T-helper 1 cell treated with Interleukin-12 subunit alpha and Interleukin-12 subunit beta and Interleukin-4 antibody, amounts not matched to agents 30 ng/mL and 1 ng/mL, for 36 hours (primary cell): ENCODE results near the gene FAH. TPM values are rescaled to one million over a fixed set of nuclear protein-coding genes. Genes with fewer than 3 reads are reported as not detected.

Source experiments
- intact Hi-C: fragments of 100-400 bp; cut with micrococcal nuclease; formaldehyde crosslinking; loops from one replicate; pipeline ENCODE4 v1.15.1; 2024
- total RNA-seq: library from RNA; stranded (reverse); gene quantifications from 2 replicates; pipeline ENCODE4 v1.2.3, GENCODE V29; 2022

FAH gene
- total RNA-seq, 1 donor from 2014 or later = 58.2 TPM

DNA sequence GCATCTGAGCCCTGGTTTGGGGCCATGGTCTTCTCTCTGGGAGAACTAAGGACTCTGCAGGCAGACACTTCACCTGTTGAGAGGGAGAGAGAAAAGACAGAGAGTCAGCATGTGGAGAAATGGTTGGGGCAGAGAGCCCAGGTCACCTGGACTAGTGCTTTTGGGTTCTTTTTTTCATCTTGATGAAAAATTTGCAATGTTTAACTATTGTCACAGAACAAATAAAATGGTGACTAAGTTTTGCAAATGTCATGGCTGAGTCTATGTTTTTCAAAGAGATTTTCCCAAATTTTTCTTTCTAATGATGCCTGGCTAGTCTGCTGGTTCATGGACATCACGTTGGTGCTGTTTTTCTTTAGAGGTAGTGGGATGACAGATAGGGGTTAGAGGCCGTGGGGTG is 17.8 kb downstream of the FAH start:
- intact Hi-C loops = loop anchor here (5.0 to 10.0 kb wide), 2 partner anchors 318 to 406 kb away; no protein-coding TSS in a partner anchor

DNA sequence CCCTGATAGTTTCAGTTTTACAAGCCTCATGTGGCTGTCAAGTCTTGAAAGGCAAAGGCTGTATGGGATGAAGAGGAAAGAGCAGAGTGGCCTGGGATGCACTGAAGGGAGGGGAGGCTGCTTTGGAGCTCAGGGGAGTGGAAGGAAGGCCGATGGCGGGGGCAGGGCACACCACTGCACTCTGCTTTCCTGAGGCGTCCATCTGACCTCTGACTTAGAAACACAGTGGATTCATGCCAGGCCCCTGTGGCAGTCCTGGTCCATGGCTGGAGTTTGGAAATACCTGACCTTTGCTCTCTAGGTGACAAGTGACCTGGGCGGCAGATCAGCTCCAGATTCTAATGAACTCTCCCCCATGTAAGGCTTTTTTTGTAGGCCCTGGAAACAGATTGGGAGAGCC is 19.0 kb downstream of the FAH start:
- intact Hi-C loops = loop anchor here (2.0 to 10.0 kb wide), 3 partner anchors 81 to 407 kb away; no protein-coding TSS in a partner anchor

DNA sequence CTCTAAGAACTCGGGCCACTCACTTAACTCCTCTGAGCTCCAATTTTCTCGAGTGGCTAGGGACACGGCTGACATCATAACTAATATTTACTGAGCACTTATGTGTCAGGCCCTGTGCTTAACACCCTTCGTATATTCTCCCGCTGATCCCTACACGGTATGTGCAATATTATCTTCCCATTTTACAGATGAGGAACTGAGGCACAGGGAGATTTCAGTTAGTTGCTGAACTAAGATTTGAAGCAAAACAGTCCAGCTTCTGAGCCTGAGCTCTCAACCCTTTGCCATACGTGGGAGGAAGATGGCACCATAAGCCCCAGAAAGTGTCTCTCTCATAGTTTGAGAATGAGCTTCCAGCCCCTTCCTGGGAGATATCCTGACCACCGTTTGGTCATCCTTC is 19.6 kb downstream of the FAH start:
- intact Hi-C loops = loop anchor here (2.0 to 10.0 kb wide), 3 partner anchors 82 to 408 kb away; no protein-coding TSS in a partner anchor

DNA sequence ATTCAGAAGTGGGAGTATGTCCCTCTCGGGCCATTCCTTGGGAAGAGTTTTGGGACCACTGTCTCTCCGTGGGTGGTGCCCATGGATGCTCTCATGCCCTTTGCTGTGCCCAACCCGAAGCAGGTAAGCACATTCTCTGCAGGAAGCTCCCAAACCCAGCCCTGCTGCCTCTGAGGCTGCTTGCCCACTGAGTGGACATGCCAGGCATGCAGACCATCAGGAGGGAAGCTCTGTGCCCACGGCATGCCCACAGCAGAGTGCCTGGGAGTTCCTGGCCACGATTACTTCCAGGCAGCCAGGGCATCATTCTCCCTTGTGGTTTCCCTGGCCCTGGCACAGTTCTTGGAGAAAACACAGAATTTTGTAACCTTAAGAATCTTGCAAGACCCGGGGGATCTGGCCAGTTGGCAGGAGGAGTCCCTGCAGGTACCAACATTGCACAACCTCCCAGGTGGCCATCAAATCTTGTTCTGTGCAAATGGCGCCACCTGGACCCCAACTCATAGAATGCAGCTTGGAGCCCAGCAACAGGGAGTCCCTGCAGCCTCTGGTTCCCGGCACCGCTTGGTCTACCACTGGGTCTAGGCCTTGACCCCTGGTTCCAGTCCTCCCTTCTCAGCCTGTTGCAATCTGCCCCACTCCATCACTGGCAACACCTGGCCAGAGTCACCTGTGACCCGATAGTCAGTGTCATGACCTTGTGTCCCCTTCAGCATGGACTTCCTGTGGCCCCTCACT is 20.4 kb downstream of the FAH start:
- intact Hi-C loops = loop anchor here (1.0 to 10.0 kb wide), 6 partner anchors 20 to 408 kb away; partner anchors contain the start of gene ZFAND6

DNA sequence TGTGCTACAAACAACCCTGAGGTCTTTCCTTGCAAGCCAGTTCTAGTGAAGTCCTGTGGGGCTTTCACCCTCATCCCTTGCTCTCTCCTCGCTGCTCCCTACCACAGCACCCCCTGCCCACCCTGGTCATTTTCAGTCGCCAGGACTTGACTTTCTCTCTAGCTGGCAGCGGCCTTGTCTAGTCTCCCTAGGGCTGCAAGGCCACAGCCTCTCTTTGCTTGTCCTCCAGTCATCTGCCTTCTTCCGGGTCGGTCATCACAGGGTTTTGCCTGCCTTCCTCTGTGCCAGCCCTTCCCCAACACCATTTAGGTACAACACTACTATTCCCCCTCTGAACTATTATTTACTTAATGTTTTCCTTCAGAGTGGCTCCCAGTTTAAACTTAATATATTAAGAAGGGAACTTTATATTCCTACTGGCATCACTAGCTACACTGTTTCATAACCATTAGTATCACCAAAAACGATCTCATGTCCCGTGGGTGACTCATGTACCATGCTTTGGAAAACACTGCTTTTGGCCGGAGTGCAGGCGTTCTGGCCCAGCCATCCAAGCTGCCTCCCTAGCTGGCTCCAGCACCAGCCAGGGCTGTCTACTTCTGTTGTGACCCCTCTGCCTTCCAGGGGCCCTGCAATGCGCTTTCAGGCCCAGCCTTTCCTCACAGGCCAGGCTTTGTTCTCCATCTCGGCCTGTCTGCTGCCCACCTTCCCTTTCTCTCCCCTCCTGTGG is 21.4 kb downstream of the FAH start:
- intact Hi-C loops = loop anchor here (5.0 to 10.0 kb wide), 2 partner anchors 322 to 409 kb away; no protein-coding TSS in a partner anchor

DNA sequence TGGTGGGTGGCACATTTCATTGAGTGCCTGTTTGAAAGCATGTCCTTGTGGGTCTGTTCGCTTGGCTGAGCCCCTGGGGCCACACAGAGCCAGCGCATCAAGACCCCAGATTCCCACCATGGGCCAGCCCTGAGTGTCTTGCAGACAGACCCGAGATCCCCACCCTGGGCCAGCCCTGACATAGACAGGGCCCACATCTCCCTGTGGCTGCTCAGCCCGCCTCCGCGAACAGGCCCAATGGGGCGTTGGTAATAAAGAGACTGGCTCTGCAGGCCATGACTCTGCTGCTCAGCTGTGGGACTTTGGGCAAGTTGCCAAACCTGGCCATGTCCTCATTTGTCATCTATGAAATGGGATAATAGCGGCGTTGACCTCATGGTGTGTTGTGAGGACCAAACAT is 22.6 kb downstream of the FAH start:
- intact Hi-C loops = loop anchor here (10.0 kb wide), 1 partner anchor 411 kb away; no protein-coding TSS in a partner anchor

DNA sequence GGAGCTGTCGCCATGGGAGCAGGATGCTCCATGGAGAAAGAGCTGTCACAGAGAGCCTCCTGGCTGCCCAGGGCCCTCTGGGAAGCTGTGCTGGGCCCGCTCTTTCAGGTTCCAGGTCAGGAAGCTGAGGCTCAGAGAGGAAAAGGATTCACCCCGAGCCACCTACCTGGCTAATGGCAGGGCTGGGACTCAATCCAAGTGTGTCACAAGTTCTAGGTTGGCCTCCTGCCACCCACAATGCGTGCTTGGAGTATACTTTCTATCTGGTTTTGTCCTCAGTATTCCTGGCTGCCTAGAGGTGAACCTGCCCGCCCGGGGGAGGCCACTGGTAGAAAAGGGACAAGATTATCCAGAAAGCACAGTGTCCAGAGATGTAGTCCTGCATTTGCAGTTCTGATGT is 23.6 kb downstream of the FAH start:
- intact Hi-C loops = loop anchor here (10.0 kb wide), 1 partner anchor 412 kb away; no protein-coding TSS in a partner anchor

DNA sequence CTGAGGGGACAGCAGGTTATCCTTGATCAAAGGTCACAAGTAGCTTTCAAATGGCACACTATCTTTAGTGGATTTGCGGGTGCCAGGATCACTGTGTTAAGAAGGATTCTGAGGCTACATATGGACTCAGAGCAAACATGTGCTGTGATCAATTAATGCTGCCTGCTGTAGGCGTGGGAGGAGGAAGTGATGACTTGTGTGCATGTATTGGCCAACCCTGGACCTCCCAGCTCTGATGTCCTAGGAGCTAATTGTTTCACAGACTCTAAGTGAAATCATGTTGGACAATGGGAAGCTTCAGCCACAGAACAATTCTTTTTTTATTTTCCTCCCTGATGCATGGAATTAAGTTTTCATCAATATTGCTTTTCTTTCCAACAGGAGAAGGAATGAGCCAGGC is 24.4 kb downstream of the FAH start:
- intact Hi-C loops = loop anchor here (10.0 kb wide), 1 partner anchor 412 kb away; no protein-coding TSS in a partner anchor

DNA sequence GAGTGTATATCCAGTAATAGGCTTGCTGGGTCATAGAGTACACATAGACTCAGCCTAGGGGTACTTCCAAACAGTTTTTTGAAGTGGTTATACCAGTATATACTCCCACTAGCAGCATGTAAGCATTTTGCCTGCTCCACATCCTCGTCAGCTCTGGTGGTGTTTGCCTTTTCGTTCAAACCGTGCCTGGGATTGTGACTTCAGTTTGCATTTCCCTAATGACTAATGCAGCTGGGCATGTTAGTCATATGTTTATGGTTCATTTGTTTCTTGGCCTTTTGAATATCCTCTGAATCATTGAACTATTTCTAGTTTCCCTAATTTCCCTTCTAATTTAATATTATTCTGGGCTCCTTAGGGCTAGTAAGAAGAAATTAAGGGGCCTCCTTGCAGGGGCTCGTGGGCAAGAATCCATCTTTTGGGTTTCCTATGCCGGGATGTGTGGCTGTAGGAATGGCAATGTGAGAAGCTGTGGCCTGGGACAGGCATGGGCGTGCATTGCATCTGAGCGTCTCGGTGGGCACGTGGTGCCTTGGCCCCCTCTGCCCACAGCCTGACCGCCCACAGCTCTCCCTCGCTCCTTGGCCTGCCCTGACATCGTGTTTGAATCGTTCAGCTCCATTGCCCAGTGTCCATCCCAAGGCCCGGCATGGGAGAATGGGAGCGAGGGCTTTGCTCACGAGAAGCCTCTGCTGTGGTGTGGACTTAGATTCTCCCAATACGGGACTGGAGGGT is 26.4 kb downstream of the FAH start:
- intact Hi-C loops = loop anchor here (10.0 kb wide), 1 partner anchor 414 kb away; no protein-coding TSS in a partner anchor

DNA sequence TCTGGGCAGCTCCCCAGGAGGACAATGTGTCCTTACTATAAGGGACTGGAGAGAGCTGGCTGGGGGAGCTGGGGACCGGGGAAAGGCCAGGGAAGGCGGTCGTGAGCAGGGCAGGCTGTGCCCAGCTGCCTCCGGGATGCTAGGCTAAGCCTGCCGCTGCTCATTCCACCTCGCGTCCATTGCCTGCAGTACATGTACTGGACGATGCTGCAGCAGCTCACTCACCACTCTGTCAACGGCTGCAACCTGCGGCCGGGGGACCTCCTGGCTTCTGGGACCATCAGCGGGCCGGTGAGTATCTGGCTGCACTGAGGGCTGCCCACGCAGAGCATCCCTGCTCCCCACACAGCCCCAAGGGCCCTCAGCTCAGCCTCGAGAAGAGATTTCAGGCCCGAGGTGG is 27.1 kb downstream of the FAH start:
- intact Hi-C loops = loop anchor here (10.0 kb wide), 1 partner anchor 415 kb away; no protein-coding TSS in a partner anchor

DNA sequence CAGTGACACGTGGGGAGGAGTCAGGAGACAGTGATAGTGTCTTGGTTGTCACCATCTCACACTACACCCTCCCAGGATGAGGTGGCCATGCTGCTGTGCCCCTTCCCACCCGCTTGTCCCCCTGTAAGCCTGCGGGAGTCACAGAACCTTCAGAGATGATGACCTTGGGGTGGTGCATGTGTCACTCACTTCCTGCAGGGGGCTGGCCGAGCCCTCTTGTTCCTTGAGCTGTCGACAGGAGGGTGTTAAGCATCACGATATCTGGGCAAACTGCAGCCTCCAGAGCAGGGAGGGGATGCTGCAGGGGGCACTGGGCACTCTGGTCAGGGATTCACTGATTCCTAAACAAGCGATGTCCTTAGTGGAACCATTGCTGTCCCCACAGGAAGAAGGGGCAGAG is 27.7 kb downstream of the FAH start:
- intact Hi-C loops = no loop called here

DNA sequence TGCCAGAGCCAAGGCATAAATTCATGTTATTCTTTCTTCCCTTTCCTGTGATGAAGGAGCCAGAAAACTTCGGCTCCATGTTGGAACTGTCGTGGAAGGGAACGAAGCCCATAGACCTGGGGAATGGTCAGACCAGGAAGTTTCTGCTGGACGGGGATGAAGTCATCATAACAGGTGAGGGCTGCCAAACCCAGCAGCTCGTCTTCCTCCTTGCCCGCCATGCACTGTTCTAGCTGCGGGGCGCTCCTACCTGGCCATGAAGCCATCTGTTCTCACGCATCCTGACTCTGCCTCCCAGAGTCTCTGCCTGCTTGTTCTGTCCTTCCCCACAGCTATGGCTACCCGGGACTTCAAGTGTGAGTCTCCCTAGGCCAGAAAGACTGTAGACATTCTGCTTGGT is 28.2 kb downstream of the FAH start:
- intact Hi-C loops = no loop called here

DNA sequence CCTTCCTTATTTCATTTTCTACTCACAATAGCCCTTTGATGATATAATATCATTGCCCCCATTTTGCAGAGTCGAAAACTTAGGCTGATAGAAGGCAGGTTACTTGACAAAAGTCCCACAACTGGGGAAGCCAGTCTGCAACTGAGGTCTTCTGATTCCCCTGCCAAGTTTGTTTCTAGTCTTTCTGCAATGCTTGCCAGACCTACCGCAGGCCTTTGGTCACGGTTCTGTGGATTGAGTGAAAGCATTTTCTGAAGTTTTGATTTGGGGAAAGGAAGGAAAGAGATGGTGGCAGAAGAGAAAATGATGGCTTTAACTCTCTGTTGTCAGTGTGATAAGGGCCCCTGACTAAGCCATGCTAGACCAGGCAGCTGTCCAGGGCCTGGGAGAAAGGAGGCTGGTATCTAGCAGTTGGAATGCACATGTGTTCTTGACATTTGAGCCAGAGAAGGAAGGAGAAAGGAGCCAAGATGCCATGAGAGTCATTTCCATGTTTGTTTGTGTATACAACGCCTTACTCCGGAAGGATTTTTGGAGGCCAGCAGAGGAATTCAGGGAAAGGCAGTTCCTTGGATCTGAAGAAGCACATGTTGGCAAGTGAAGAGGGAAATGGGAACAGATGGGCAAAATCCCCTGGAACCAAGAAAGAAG is 29.9 kb downstream of the FAH start:
- intact Hi-C loops = no loop called here

DNA sequence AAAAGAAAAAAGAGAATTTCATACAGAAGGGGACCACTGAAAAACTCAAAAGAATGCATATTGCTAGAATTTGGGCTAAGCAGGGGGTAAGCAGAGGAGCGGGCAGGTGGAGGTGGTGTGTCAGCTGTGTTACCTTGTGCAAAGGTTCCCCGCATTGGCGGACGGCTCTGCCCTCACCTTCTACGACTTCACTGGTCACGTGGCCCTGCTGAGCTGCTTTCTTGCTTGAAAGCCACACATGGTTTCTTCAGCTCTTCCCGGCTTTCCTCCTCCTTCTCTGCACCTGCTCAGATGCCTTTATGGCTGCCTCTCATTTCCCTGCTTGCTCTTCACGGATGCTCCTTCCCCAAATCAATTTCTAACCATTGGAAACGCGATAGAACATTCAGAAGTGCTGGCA is 30.5 kb downstream of the FAH start:
- intact Hi-C loops = no loop called here

DNA sequence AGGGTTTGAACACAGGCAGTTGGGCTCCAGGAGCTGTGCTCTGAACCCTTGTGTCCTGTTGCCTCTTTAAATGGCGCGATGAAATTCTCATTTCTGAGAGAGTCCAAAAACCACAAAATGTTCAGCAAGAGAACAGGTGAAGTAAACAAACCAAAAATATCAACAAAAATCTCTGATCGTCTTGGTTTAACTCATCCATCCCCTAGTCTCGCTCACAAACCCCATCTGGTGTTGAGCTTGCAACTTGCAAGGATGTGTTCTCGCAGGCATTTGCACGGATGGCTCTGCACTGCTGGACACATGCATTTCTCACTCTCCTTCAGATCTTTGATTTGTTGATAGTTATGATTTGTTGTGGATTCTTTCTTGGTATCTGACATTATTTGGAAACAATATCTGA is 31.1 kb downstream of the FAH start:
- intact Hi-C loops = no loop called here

DNA sequence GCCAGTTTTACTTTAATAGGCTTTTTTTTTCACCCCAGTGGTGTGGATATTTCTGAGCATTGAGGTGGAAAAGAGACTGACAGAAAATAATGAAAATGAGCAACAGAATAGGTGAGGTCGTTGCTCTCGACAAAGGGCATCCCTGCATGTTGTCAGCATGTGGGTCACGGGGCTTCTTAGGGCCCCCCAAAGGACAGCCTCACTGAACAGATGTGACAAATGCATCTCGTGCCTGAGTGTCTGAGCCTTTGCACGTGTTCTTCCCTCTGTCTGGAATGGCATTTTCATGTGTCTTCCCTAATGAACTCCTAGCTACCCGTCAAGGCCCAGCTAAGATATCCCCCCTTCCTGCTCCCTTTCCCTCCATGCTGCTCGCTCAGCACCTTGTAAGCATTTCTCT is 31.8 kb downstream of the FAH start:
- intact Hi-C loops = no loop called here

DNA sequence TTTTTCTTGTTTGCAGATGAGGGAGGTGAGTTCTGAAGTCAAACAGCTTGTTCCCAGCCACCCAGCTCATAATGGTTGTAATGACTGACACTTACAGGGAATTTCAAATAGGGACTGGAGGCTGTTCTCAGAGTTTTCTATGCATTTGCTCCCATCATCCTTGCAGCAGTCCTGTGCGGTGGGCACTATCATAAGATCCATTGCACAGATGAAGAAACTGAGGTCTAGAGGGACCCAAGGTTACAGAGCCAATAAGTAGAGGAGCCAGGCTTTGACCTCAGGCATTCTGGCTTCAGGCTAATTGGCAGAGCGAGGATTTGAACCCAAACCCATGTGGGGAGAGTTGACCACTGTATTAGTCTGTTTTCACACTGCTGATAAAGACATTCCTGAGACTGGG is 32.4 kb downstream of the FAH start:
- intact Hi-C loops = no loop called here

DNA sequence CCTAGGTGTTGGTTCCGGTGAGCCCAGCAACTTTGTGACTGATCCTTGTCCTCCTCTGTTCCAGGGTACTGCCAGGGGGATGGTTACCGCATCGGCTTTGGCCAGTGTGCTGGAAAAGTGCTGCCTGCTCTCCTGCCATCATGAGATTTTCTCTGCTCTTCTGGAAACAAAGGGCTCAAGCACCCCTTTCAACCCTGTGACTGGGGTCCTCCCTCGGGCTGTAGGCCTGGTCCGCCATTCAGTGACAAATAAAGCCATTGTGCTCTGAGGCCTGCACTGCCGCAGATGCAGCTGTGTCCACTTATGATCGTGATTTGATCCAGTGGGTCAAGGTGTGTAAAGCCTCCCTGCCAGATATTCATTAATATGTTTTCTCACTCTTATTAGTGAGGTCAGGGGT is 33.3 kb downstream of the FAH start:
- intact Hi-C loops = no loop called here

DNA sequence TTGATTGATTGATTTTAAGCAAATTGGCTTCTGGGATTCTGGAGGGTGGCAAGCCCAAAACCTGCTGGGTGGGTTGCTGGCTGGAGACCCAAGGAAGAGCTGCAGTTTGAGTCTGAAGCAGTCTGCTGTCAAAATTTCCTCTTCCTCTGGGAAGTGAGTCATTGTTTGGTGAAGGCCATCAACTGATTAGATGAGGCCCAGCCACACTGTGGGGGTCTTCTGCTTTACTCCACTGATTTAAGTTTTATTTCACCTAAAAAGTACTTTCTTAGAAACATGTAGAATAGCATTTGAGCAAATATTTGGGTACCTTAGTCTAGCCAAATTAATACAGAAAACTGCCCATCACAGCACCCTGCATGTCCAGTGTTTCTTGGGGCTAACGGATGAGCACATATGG is 33.8 kb downstream of the FAH start:
- intact Hi-C loops = no loop called here

DNA sequence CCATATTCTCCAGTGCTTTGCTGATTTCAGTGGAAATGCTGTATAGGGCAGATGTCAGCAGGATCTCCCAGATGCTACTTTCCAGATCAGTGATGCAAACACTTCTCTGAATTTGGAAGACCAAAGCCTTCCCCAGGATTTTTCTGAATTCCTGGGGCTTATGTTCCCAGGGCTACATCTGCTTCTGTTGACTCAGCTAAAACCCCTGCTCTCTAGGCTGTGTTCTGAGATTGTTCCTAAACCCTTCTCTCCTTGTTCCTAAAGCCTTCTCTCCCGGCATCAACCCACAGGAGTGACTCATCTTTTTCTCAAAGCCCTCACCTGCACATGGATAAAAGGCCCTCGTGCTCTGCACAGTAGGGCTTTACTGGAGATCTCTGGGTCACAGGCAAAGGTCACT is 35.5 kb downstream of the FAH start:
- intact Hi-C loops = no loop called here

DNA sequence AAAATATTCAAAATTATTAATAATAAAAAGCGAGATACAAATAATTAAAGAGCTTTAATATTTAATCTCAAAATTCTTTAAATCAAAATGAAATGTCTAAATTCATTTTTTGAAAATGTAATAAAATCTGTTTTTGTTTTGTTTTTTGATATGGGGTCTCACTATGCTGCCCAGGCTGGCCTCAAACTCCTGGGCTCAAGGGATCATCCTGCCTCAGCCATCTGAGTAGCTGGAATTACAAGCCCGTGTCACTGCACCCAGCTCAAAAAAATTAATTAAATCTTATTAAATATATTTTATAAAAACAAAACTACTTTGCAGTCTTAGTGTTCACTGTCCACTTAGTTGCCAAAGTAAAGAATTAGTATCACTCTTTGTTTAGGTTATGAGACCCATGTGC is 38.4 kb downstream of the FAH start:
- intact Hi-C loops = no loop called here
